CD4-positive, alpha-beta T cell treated with Interleukin-21 for 1 hour (primary cell): ENCODE measurements around the gene MEX3A.
"Not testable (repeated sequence)": the region's sequence is repeated elsewhere in the genome, so short reads cannot be mapped to it uniquely, and the experiment has no call there.

Source experiments
- DNase-seq: peaks from one replicate; pipeline ENCODE4 v3.0.0-alpha.2; 2020

MEX3A gene

GRCh38 chr1:156076609-156077429 lies 5.4 kb downstream of the MEX3A start:
- DNase-seq = no peak

GRCh38 chr1:156075775-156076204 lies 6.5 kb downstream of the MEX3A start:
- DNase-seq = no peak

- DNase-seq = no peak
Observed at GRCh38 chr1:156075162-156075561, 7.1 kb downstream of the MEX3A start.

GRCh38 chr1:156074661-156075060 lies 7.6 kb downstream of the MEX3A start:
- DNase-seq = no peak

- no peak for DNase-seq
Observed at GRCh38 chr1:156073740-156074139, 8.5 kb downstream of the MEX3A start.

- no peak for DNase-seq
Observed at GRCh38 chr1:156073110-156073687, 9.1 kb downstream of the MEX3A start.

GRCh38 chr1:156072251-156072650 lies 10.0 kb downstream of the MEX3A start:
- DNase-seq = no peak

- DNase-seq = not testable (repeated sequence)
Observed at GRCh38 chr1:156071332-156071816, 10.9 kb downstream of the MEX3A start.

- DNase-seq = no peak
Observed at GRCh38 chr1:156070548-156070947, 11.7 kb downstream of the MEX3A start.

GRCh38 chr1:156069490-156070455 lies 12.5 kb downstream of the MEX3A start:
- DNase-seq = no peak

GRCh38 chr1:156067262-156067661 lies 15.0 kb downstream of the MEX3A start:
- DNase-seq = no peak

GRCh38 chr1:156065871-156066270 lies 16.4 kb downstream of the MEX3A start:
- DNase-seq = no peak

GRCh38 chr1:156065212-156065611 lies 17.1 kb downstream of the MEX3A start:
- DNase-seq = no peak

- no peak for DNase-seq
Observed at GRCh38 chr1:156064615-156065014, 17.6 kb downstream of the MEX3A start.

GRCh38 chr1:156063997-156064285 lies 18.3 kb downstream of the MEX3A start:
- no peak for DNase-seq

- no peak for DNase-seq
Observed at GRCh38 chr1:156062189-156062588, 20.1 kb downstream of the MEX3A start.

- DNase-seq = peak; percentile 13
Observed at GRCh38 chr1:156060937-156061636, 21.2 kb downstream of the MEX3A start, which contains the start of gene RAB25. Gene RAB25 (plus strand): TSS chr1:156061160. CDS start chr1:156061401, 241 bp downstream.

- no peak for DNase-seq
Observed at GRCh38 chr1:156056326-156056849, 25.9 kb downstream of the MEX3A start.

- DNase-seq = no peak
Observed at GRCh38 chr1:156055281-156056048, 26.8 kb downstream of the MEX3A start.

- peak; percentile 96 for DNase-seq
Observed at GRCh38 chr1:156054500-156055280, 27.6 kb downstream of the MEX3A start, which contains the start of gene LAMTOR2. Gene LAMTOR2 (plus strand): TSS chr1:156054782. CDS start chr1:156054890, 108 bp downstream.
